Epithelial cell of prostate (primary cell): Measurements from ENCODE around the gene TSSK6.

ENCODE experiments used
- DNase-seq: peaks from one replicate; pipeline ENCODE4 v3.0.0-alpha.2; 2011; ENCODE audit warnings: low read depth, low spot score
- H3K27ac ChIP-seq: fragments of 450-650 bp; 2 replicates; pipeline ENCODE4 v1.5.1; 2017; ENCODE audit warnings: mild to moderate bottlenecking

TSSK6 gene

GRCh38 chr19:19514881-19515641 is at the start of gene TSSK6:
Gene TSSK6, minus strand, starts transcription at chr19:19515548. Its CDS starts 121 bp downstream, at chr19:19515427.
- no peak for DNase-seq
- H3K27ac ChIP-seq: peak within 1 kb of the TSS; percentile 65

GRCh38 chr19:19563348-19563848 is 48.0 kb upstream of the TSSK6 start:
- no peak overlapping the region for H3K27ac ChIP-seq
- DNase-seq: no peak

GRCh38 chr19:19562665-19563347 is 47.5 kb upstream of the TSSK6 start:
- no peak for DNase-seq
- H3K27ac ChIP-seq: no peak overlapping the region

GRCh38 chr19:19561946-19562664 is 46.8 kb upstream of the TSSK6 start:
- no peak for DNase-seq

GRCh38 chr19:19559931-19560330 is 44.6 kb upstream of the TSSK6 start:
- no peak for DNase-seq
- no peak overlapping the region for H3K27ac ChIP-seq

More at GRCh38 chr19:19561946-19562664, 46.8 kb upstream of the TSSK6 start:
- no peak overlapping the region for H3K27ac ChIP-seq

GRCh38 chr19:19558636-19559035 is 43.3 kb upstream of the TSSK6 start:
- no peak overlapping the region for H3K27ac ChIP-seq
- no peak for DNase-seq

GRCh38 chr19:19558055-19558454 is 42.7 kb upstream of the TSSK6 start:
- H3K27ac ChIP-seq: no peak overlapping the region
- no peak for DNase-seq

- no peak overlapping the region for H3K27ac ChIP-seq
- DNase-seq: no peak
Measured at GRCh38 chr19:19554074-19555023, 39.0 kb upstream of the TSSK6 start.

GRCh38 chr19:19553670-19554069 is 38.3 kb upstream of the TSSK6 start:
- no peak for DNase-seq
- no peak overlapping the region for H3K27ac ChIP-seq

GRCh38 chr19:19552798-19553197 is 37.5 kb upstream of the TSSK6 start:
- no peak overlapping the region for H3K27ac ChIP-seq
- no peak for DNase-seq

GRCh38 chr19:19551853-19552192 is 36.5 kb upstream of the TSSK6 start:
- no peak overlapping the region for H3K27ac ChIP-seq
- DNase-seq: no peak

- DNase-seq: no peak
- H3K27ac ChIP-seq: no peak overlapping the region
Measured at GRCh38 chr19:19550972-19551852, 35.9 kb upstream of the TSSK6 start.

- H3K27ac ChIP-seq: no peak overlapping the region
- DNase-seq: no peak
Measured at GRCh38 chr19:19550485-19550929, 35.2 kb upstream of the TSSK6 start.

GRCh38 chr19:19549804-19550464 is 34.6 kb upstream of the TSSK6 start:
- H3K27ac ChIP-seq: no peak overlapping the region
- DNase-seq: no peak

GRCh38 chr19:19548915-19549759 is 33.8 kb upstream of the TSSK6 start:
- no peak overlapping the region for H3K27ac ChIP-seq
- DNase-seq: no peak

GRCh38 chr19:19547674-19548336 is 32.5 kb upstream of the TSSK6 start:
- no peak overlapping the region for H3K27ac ChIP-seq
- DNase-seq: no peak

- DNase-seq: no peak
- H3K27ac ChIP-seq: no peak overlapping the region
Measured at GRCh38 chr19:19546751-19547162, 31.4 kb upstream of the TSSK6 start.
